CD14-positive monocyte (primary cell): Measurements from ENCODE around the gene NEBL. TPM values are rescaled to one million over a fixed set of nuclear protein-coding genes. Genes with fewer than 3 reads are reported as not detected.

Source experiments
- DNase-seq, 3 donors: peaks; one replicate each; pipeline ENCODE4 v3.0.0-alpha.2; 2011 to 2022
- H2AFZ ChIP-seq: 2 replicates; pipeline ENCODE4 v1.6.0; 2012; ENCODE audit warnings: mild to moderate bottlenecking, low read depth, low read length, inconsistent platforms; ENCODE audit not compliant: insufficient read depth, poor library complexity, severe bottlenecking
- H3K27ac ChIP-seq, 2 donors: 1 replicate in 1 of 2; 2 replicates in 1 of 2; pipeline ENCODE4 v1.5.1; 2012 to 2013; ENCODE audit warnings: low read length in 2 of 2, control low read depth in 1 of 2, inconsistent platforms in 1 of 2, low read depth in 1 of 2, mild to moderate bottlenecking in 1 of 2
- H3K27me3 ChIP-seq, 2 donors: one replicate each; pipeline versions ENCODE4 v1.6.0 to v1.6.1; 2011 to 2013; ENCODE audit warnings: low read length in 2 of 2; ENCODE audit not compliant: control insufficient read depth in 2 of 2, insufficient read depth in 2 of 2
- H3K36me3 ChIP-seq, 2 donors: replicated peaks in 1 of 2; 1 replicate in 1 of 2; 2 replicates in 1 of 2; pipeline versions ENCODE4 v1.5.1 to v1.6.1; 2012 to 2013; ENCODE audit warnings: low read length in 2 of 2, control low read depth in 1 of 2, inconsistent platforms in 1 of 2, mild to moderate bottlenecking in 1 of 2; ENCODE audit not compliant: insufficient read depth in 2 of 2, control insufficient read depth in 1 of 2
- H3K4me1 ChIP-seq, 2 donors: 1 replicate in 1 of 2; 2 replicates in 1 of 2; pipeline versions ENCODE4 v1.5.1 to v1.6.1; 2012 to 2013; ENCODE audit warnings: low read length in 2 of 2, control low read depth in 1 of 2, inconsistent platforms in 1 of 2, mild to moderate bottlenecking in 1 of 2, moderate library complexity in 1 of 2; ENCODE audit not compliant: insufficient read depth in 2 of 2, control insufficient read depth in 1 of 2
- H3K4me2 ChIP-seq: replicated peaks from 2 replicates; pipeline ENCODE3; 2012; ENCODE audit warnings: low read length, moderate library complexity, mild to moderate bottlenecking; ENCODE audit not compliant: poor library complexity, severe bottlenecking; ENCODE audit errors: extremely low read depth
- H3K4me3 ChIP-seq, 3 experiments: fragments of 200-600 bp in 1 of 3; sonication (generic) in 1 of 3; replicated peaks in 1 of 3; 1 replicate in 2 of 3; 2 replicates in 1 of 3; pipeline ENCODE4 v1.5.1; 2011 to 2013; ENCODE audit warnings: low read length in 3 of 3, mild to moderate bottlenecking in 3 of 3, control low read depth in 2 of 3, low read depth in 2 of 3, inconsistent platforms in 1 of 3, moderate library complexity in 1 of 3
- H3K79me2 ChIP-seq: 2 replicates; pipeline ENCODE4 v1.6.0; 2012; ENCODE audit warnings: mild to moderate bottlenecking, control low read depth, inconsistent platforms, low read length, moderate library complexity; ENCODE audit not compliant: insufficient read depth
- H3K9ac ChIP-seq: 2 replicates; pipeline ENCODE4 v1.6.0; 2017; ENCODE audit warnings: low read length, mild to moderate bottlenecking; ENCODE audit not compliant: insufficient read depth, poor library complexity, severe bottlenecking
- H3K9me3 ChIP-seq, 2 donors: replicated peaks in 1 of 2; 1 replicate in 1 of 2; 2 replicates in 1 of 2; pipeline versions ENCODE4 v1.5.1 to v1.6.1; 2012 to 2013; ENCODE audit warnings: low read length in 2 of 2, control low read depth in 1 of 2; ENCODE audit not compliant: control insufficient read depth in 1 of 2, insufficient read depth in 1 of 2
- H4K20me1 ChIP-seq: 2 replicates; pipeline ENCODE4 v1.6.0; 2012; ENCODE audit warnings: mild to moderate bottlenecking, low read length, control low read depth, moderate library complexity; ENCODE audit not compliant: insufficient read depth
- H3K27ac Mint-ChIP-seq, 7 donors: one replicate each; pipeline ENCODE4 v1.8.0; 2020; ENCODE audit warnings: mild to moderate bottlenecking in 7 of 7, mixed read lengths in 7 of 7, moderate library complexity in 6 of 7, inconsistent platforms in 2 of 7
- H3K27me3 Mint-ChIP-seq, 3 donors: one replicate each; pipeline ENCODE4 v1.8.0; 2021 to 2022; ENCODE audit warnings: low read depth in 3 of 3, mild to moderate bottlenecking in 3 of 3, mixed read lengths in 3 of 3, moderate library complexity in 3 of 3, inconsistent platforms in 1 of 3
- H3K36me3 Mint-ChIP-seq, 2 donors: one replicate each; pipeline ENCODE4 v1.8.0; 2020; ENCODE audit warnings: mixed read lengths in 2 of 2, inconsistent platforms in 1 of 2, mild to moderate bottlenecking in 1 of 2
- H3K4me1 Mint-ChIP-seq: one replicate; pipeline ENCODE4 v1.8.0; 2020; ENCODE audit warnings: mild to moderate bottlenecking, mixed read lengths
- H3K4me3 Mint-ChIP-seq, 2 donors: one replicate each; pipeline ENCODE4 v1.8.0; 2020; ENCODE audit warnings: mild to moderate bottlenecking in 2 of 2, mixed read lengths in 2 of 2, moderate library complexity in 1 of 2
- H3K9me3 Mint-ChIP-seq, 7 donors: one replicate each; pipeline ENCODE4 v1.8.0; 2020 to 2022; ENCODE audit warnings: mixed read lengths in 7 of 7, mild to moderate bottlenecking in 6 of 7, moderate library complexity in 6 of 7, inconsistent platforms in 2 of 7
- CTCF ChIP-seq: fragments of 200-600 bp; IDR thresholded peaks from one replicate; pipeline ENCODE4 v1.8.0; 2022; ENCODE audit warnings: antibody characterized with exemption, mild to moderate bottlenecking
- WGBS: methylation state at CpG from one replicate; pipeline ENCODE4 v1.1.5; 2013; ENCODE audit warnings: missing lambda C conversion rate; ENCODE audit not compliant: insufficient coverage; 5-methylcytosine and 5-hydroxymethylcytosine counted together
- intact Hi-C, 2 donors: fragments of 100-400 bp; cut with micrococcal nuclease; formaldehyde crosslinking; loops; one replicate each; pipeline versions ENCODE4 v1.15.0 to v1.15.1; 2023
- polyA plus RNA-seq, 3 donors: library from polyadenylated mRNA; depleted of rRNA in 1 of 3; unstranded in 2 of 3; stranded (reverse) in 1 of 3; fragments of 300-500 nt in 2 of 3; fragments of >200 nt in 1 of 3; fragmentation: Illumina TruSeq in 2 of 3; gene quantifications; 1 replicate in 2 of 3; 2 replicates in 1 of 3; pipeline ENCODE4 v1.2.3, GENCODE V29; 2012 to 2021

NEBL gene
- polyA plus RNA-seq, 3 donors: 9.7 TPM; not detected in 2

GRCh38 chr10:20742737-20743541, 154.2 kb downstream of the NEBL start:
- intact Hi-C loops: no loop called here
- Mint-ChIP-seq H3K9me3 (peaks cover 0 to 17% (median 9%) of the 10 kb centered on the region in 7 donors), H3K27me3 (peaks cover 0 to 2% (median 0%) of the 10 kb centered on the region in 3 donors), H3K4me3 (no peak overlapping the region), H3K36me3 (no peaks in the 10 kb centered on the region), H3K27ac (no peak overlapping the region), H3K4me1 (no peaks in the 10 kb centered on the region)
- no peaks in the 10 kb centered on the region for H3K79me2 ChIP-seq
- no peak for DNase-seq
- H3K36me3 ChIP-seq: no peaks in the 10 kb centered on the region
- no peaks in the 10 kb centered on the region for H3K27me3 ChIP-seq
- no peak overlapping the region for H3K4me3 ChIP-seq
- no peak for TF ChIP-seq CTCF
- no peaks in the 10 kb centered on the region for H3K4me1 ChIP-seq
- no peaks in the 10 kb centered on the region for H4K20me1 ChIP-seq
- no peak overlapping the region for H3K27ac ChIP-seq
- WGBS: 92% methylated on average over 2 of the region's 4 CpGs
- H3K9ac ChIP-seq: no peak overlapping the region
- H3K9me3 ChIP-seq: peaks cover 5 to 7% of the 10 kb centered on the region in 2 donors
- H3K4me2 ChIP-seq: no peak overlapping the region
- no peak overlapping the region for H2AFZ ChIP-seq

GRCh38 chr10:20740120-20740519, 157.0 kb downstream of the NEBL start:
- no peak for TF ChIP-seq CTCF
- Histone ChIP-seq H3K4me3 (no peak overlapping the region), H3K27ac (no peak overlapping the region), H3K79me2 (no peaks in the 10 kb centered on the region), H4K20me1 (no peaks in the 10 kb centered on the region), H3K4me2 (no peak overlapping the region), H3K36me3 (no peaks in the 10 kb centered on the region), H3K4me1 (no peaks in the 10 kb centered on the region), H2AFZ (no peak overlapping the region), H3K9ac (no peak overlapping the region), H3K27me3 (no peaks in the 10 kb centered on the region), H3K9me3 (peaks cover 0 to 7% of the 10 kb centered on the region in 2 donors)
- no peak overlapping the region for H3K27ac Mint-ChIP-seq
- 100% methylated on average over 2 of the region's 6 CpGs for WGBS
- no peaks in the 10 kb centered on the region for H3K36me3 Mint-ChIP-seq
- no peak for DNase-seq
- no peak overlapping the region for H3K4me3 Mint-ChIP-seq
- H3K9me3 Mint-ChIP-seq: peaks cover 0 to 8% (median 6%) of the 10 kb centered on the region in 7 donors
- H3K4me1 Mint-ChIP-seq: no peaks in the 10 kb centered on the region
- H3K27me3 Mint-ChIP-seq: peaks cover 0 to 2% (median 0%) of the 10 kb centered on the region in 3 donors
- intact Hi-C loops: no loop called here
